ENCODE results near the gene GMDS. TPM values are rescaled to one million over a fixed set of nuclear protein-coding genes. Genes with fewer than 3 reads are reported as not detected.

The GMDS gene
- total and polyA plus RNA-seq, 2 of the 13 experiments (the other 11 are each of a cell fraction or from before 2014, with no cell fraction given) = 64.4 to 112 TPM

GRCh38 chr6:2245103-2245876 lies at the start of gene GMDS (continued):
- 0 out of 2 replicates have a peak, but pooled peaks have one; percentile 14 for TF ChIP-seq ZNF746 (CRISPR knock-in tag; IDR thresholded peaks at IDR 0.05)
- no peak for TF ChIP-seq ZNF430 (CRISPR knock-in tag; IDR thresholded peaks at IDR 0.05)
- TF ChIP-seq MZF1 (CRISPR knock-in tag; IDR thresholded peaks at IDR 0.05; ENCODE audit: borderline replicate concordance) = no peak
- peak; percentile 45 for TF ChIP-seq KDM2A (CRISPR knock-in tag; IDR thresholded peaks at IDR 0.05; ENCODE audit: borderline replicate concordance, low read depth)
- no peak for TF ChIP-seq NONO (IDR thresholded peaks at IDR 0.05)
- TF ChIP-seq NONO (CRISPR knock-in tag; conservative IDR thresholded peaks at IDR 0.05) = peak; percentile 84
- peak; percentile 91 for TF ChIP-seq TAF1 (CRISPR knock-in tag; IDR thresholded peaks at IDR 0.05)
- TF ChIP-seq HNF1A (IDR thresholded peaks at IDR 0.05; ENCODE audit: low read depth) = no peak
- peak; percentile 50; the same call in 1 of the 2 replicates for TF ChIP-seq HNF1A (CRISPR knock-in tag; IDR thresholded peaks at IDR 0.05; ENCODE audit: borderline replicate concordance)
- peak; percentile 95 for TF ChIP-seq CENPT (CRISPR knock-in tag; IDR thresholded peaks at IDR 0.05; ENCODE audit: low read depth)
- TF ChIP-seq ZBTB40 (IDR thresholded peaks at IDR 0.05) = no peak
- TF ChIP-seq ZBTB40 (CRISPR knock-in tag; IDR thresholded peaks at IDR 0.05) = no peak; the same call in 1 of the 2 replicates
- no peak; the same call in 1 of the 2 replicates for TF ChIP-seq ZNF557 (CRISPR knock-in tag; IDR thresholded peaks at IDR 0.05)
- no peak; the same call in 1 of the 2 replicates for TF ChIP-seq ZNF564 (CRISPR knock-in tag; IDR thresholded peaks at IDR 0.05)
- TF ChIP-seq GLMP (CRISPR knock-in tag; IDR thresholded peaks at IDR 0.05; ENCODE audit: borderline replicate concordance) = no peak
